ENCODE measurements around the gene WNT3A.

WNT3A gene

DNA sequence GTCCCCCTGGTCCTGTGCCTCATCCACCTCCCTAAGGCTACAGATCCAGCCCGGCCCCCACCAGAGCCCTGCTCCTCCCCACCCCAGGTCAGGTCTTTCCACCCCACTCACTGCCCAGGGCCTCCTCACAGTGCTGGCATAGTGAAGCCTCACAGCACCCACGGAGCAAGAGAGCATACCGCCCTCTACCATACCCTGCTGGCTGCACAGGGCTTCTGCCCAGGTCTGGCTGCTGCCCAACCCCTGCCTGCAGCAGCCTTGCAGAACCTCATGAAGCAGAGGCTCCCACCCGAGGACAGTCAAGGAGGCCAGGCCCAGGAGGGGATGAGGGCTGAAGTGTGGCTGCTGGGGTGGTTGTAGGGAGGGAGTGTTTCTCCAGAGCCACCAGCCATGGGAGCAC lies 56.0 kb downstream of the WNT3A start:
- TF ChIP-seq GLIS3 (CRISPR knock-in tag; IDR thresholded peaks at IDR 0.05) (no peak), ZC3H10 (CRISPR knock-in tag; IDR thresholded peaks at IDR 0.05) (no peak), SNAI2 (CRISPR knock-in tag; IDR thresholded peaks at IDR 0.05) (no peak), ZNF565 (CRISPR knock-in tag; conservative IDR thresholded peaks at IDR 0.05; ENCODE audit: low read depth) (no peak), CSDC2 (CRISPR knock-in tag; IDR thresholded peaks at IDR 0.05) (no peak), OSR1 (CRISPR knock-in tag; IDR thresholded peaks at IDR 0.05) (no peak), ZNF8 (CRISPR knock-in tag; IDR thresholded peaks at IDR 0.05) (no peak)
- TF ChIP-seq, protein P1, sequence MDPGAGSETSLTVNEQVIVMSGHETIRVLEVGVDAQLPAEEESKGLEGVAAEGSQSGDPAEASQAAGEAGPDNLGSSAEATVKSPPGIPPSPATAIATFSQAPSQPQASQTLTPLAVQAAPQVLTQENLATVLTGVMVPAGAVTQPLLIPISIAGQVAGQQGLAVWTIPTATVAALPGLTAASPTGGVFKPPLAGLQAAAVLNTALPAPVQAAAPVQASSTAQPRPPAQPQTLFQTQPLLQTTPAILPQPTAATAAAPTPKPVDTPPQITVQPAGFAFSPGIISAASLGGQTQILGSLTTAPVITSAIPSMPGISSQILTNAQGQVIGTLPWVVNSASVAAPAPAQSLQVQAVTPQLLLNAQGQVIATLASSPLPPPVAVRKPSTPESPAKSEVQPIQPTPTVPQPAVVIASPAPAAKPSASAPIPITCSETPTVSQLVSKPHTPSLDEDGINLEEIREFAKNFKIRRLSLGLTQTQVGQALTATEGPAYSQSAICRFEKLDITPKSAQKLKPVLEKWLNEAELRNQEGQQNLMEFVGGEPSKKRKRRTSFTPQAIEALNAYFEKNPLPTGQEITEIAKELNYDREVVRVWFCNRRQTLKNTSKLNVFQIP (CRISPR knock-in tag; IDR thresholded peaks at IDR 0.05; ENCODE audit: borderline replicate concordance, low read depth) = no peak

GRCh38 chr1:228063251-228064191 lies 56.7 kb downstream of the WNT3A start:
- no peak for ATAC-seq
- TF ChIP-seq PPARA (CRISPR knock-in tag; IDR thresholded peaks at IDR 0.05; ENCODE audit: borderline replicate concordance) (no peak), ZC3H10 (CRISPR knock-in tag; IDR thresholded peaks at IDR 0.05) (no peak), ZFP30 (CRISPR knock-in tag; IDR thresholded peaks at IDR 0.05) (no peak), SNAI2 (CRISPR knock-in tag; IDR thresholded peaks at IDR 0.05) (no peak), RARB (CRISPR knock-in tag; IDR thresholded peaks at IDR 0.05) (no peak), ISL1 (CRISPR knock-in tag; IDR thresholded peaks at IDR 0.05) (no peak), TCF4 (CRISPR knock-in tag; IDR thresholded peaks at IDR 0.05; ENCODE audit: borderline replicate concordance) (no peak), CSDC2 (CRISPR knock-in tag; IDR thresholded peaks at IDR 0.05) (no peak), TOX (CRISPR knock-in tag; IDR thresholded peaks at IDR 0.05; ENCODE audit: borderline replicate concordance) (no peak), ESRRG (CRISPR knock-in tag; IDR thresholded peaks at IDR 0.05) (no peak), ARNTL (CRISPR knock-in tag; IDR thresholded peaks at IDR 0.05; ENCODE audit: borderline replicate concordance, low read depth) (no peak), GLIS3 (CRISPR knock-in tag; IDR thresholded peaks at IDR 0.05) (no peak), OSR1 (CRISPR knock-in tag; IDR thresholded peaks at IDR 0.05) (no peak)
- TF ChIP-seq, protein P2, sequence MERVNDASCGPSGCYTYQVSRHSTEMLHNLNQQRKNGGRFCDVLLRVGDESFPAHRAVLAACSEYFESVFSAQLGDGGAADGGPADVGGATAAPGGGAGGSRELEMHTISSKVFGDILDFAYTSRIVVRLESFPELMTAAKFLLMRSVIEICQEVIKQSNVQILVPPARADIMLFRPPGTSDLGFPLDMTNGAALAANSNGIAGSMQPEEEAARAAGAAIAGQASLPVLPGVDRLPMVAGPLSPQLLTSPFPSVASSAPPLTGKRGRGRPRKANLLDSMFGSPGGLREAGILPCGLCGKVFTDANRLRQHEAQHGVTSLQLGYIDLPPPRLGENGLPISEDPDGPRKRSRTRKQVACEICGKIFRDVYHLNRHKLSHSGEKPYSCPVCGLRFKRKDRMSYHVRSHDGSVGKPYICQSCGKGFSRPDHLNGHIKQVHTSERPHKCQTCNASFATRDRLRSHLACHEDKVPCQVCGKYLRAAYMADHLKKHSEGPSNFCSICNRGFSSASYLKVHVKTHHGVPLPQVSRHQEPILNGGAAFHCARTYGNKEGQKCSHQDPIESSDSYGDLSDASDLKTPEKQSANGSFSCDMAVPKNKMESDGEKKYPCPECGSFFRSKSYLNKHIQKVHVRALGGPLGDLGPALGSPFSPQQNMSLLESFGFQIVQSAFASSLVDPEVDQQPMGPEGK (CRISPR knock-in tag; IDR thresholded peaks at IDR 0.05; ENCODE audit: borderline replicate concordance) = no peak
- TF ChIP-seq, protein P3, sequence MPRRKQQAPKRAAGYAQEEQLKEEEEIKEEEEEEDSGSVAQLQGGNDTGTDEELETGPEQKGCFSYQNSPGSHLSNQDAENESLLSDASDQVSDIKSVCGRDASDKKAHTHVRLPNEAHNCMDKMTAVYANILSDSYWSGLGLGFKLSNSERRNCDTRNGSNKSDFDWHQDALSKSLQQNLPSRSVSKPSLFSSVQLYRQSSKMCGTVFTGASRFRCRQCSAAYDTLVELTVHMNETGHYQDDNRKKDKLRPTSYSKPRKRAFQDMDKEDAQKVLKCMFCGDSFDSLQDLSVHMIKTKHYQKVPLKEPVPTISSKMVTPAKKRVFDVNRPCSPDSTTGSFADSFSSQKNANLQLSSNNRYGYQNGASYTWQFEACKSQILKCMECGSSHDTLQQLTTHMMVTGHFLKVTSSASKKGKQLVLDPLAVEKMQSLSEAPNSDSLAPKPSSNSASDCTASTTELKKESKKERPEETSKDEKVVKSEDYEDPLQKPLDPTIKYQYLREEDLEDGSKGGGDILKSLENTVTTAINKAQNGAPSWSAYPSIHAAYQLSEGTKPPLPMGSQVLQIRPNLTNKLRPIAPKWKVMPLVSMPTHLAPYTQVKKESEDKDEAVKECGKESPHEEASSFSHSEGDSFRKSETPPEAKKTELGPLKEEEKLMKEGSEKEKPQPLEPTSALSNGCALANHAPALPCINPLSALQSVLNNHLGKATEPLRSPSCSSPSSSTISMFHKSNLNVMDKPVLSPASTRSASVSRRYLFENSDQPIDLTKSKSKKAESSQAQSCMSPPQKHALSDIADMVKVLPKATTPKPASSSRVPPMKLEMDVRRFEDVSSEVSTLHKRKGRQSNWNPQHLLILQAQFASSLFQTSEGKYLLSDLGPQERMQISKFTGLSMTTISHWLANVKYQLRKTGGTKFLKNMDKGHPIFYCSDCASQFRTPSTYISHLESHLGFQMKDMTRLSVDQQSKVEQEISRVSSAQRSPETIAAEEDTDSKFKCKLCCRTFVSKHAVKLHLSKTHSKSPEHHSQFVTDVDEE (CRISPR knock-in tag; IDR thresholded peaks at IDR 0.05) = no peak
- TF ChIP-seq, protein P4, sequence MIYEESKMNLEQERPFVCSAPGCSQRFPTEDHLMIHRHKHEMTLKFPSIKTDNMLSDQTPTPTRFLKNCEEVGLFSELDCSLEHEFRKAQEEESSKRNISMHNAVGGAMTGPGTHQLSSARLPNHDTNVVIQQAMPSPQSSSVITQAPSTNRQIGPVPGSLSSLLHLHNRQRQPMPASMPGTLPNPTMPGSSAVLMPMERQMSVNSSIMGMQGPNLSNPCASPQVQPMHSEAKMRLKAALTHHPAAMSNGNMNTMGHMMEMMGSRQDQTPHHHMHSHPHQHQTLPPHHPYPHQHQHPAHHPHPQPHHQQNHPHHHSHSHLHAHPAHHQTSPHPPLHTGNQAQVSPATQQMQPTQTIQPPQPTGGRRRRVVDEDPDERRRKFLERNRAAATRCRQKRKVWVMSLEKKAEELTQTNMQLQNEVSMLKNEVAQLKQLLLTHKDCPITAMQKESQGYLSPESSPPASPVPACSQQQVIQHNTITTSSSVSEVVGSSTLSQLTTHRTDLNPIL (CRISPR knock-in tag; IDR thresholded peaks at IDR 0.05; ENCODE audit: low read depth) = no peak
- TF ChIP-seq, protein P5, sequence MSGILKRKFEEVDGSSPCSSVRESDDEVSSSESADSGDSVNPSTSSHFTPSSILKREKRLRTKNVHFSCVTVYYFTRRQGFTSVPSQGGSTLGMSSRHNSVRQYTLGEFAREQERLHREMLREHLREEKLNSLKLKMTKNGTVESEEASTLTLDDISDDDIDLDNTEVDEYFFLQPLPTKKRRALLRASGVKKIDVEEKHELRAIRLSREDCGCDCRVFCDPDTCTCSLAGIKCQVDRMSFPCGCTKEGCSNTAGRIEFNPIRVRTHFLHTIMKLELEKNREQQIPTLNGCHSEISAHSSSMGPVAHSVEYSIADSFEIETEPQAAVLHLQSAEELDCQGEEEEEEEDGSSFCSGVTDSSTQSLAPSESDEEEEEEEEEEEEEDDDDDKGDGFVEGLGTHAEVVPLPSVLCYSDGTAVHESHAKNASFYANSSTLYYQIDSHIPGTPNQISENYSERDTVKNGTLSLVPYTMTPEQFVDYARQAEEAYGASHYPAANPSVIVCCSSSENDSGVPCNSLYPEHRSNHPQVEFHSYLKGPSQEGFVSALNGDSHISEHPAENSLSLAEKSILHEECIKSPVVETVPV (CRISPR knock-in tag; IDR thresholded peaks at IDR 0.05) = no peak

More for the DNA sequence above, 56.0 kb downstream of the WNT3A start:
- ATAC-seq = peak; percentile 5; the same call in 1 of the 3 replicates
